NCI-H446 treated with DMSO at 0.1 percent for 48 hours (cell line): Measurements from ENCODE around the gene EVI5L.

Source experiments
- DNase-seq: peaks from one replicate; lab custom pipeline; 2025; lab: John Stamatoyannopoulos, UW

The EVI5L gene

DNA sequence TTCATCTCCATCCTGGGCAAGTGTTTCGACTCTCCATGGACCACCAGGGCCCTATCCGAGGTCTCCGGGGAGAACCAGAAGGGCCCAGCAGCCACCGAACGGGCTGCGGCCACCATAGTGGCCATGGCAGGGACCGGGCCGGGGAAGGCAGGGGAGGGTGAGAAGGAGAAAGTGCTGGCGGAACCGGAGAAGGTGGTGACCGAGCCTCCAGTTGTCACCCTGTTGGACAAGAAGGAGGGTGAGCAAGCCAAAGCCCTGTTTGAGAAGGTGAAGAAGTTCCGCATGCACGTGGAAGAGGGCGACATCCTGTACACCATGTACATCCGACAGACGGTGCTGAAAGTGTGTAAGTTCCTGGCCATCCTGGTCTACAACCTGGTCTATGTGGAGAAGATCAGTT, 68.9 kb downstream of the EVI5L start:
- DNase-seq: no peak

DNA sequence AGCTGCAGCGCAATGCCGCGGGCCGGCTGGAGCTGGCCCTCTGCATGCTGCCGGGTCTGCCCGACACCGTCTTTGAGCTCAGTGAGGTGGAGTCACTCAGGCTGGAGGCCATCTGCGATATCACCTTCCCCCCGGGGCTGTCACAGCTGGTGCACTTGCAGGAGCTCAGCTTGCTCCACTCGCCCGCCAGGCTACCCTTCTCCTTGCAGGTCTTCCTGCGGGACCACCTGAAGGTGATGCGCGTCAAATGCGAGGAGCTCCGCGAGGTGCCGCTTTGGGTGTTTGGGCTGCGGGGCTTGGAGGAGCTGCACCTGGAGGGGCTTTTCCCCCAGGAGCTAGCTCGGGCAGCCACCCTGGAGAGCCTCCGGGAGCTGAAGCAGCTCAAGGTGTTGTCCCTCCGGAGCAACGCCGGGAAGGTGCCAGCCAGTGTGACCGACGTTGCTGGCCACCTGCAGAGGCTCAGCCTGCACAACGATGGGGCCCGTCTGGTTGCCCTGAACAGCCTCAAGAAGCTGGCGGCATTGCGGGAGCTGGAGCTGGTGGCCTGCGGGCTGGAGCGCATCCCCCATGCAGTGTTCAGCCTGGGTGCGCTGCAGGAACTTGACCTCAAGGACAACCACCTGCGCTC, 69.8 kb downstream of the EVI5L start:
- DNase-seq: no peak

DNA sequence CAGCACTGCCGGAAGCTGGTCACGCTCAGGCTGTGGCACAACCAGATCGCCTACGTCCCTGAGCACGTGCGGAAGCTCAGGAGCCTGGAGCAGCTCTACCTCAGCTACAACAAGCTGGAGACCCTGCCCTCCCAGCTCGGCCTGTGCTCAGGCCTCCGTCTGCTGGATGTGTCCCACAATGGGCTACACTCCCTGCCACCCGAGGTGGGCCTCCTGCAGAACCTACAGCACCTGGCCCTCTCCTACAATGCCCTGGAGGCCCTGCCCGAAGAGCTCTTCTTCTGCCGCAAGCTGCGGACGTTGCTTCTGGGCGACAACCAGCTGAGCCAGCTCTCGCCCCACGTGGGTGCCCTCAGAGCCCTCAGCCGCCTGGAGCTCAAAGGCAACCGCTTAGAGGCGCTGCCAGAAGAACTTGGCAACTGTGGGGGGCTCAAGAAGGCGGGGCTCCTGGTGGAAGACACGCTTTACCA, 70.4 kb downstream of the EVI5L start:
- DNase-seq: no peak

DNA sequence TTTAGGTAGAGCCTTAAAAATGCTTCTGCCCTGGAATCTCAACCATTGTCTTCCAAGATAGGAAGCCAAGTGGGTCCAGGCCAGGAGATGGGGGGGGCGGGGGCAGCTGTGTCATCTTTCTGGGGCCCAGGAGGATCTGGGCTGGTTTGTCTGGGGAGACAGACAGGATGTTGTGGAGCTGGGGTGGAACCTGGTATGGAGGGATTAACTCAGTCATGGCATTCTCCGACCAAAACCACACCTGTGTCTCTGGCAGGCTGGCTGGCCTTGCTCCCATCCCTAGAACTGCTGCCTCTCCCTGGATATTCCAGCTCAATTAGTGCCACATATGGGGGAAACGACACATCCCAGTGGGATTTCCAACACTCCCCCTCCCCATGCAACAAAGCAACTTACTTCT, 70.9 kb downstream of the EVI5L start:
- DNase-seq: no peak

DNA sequence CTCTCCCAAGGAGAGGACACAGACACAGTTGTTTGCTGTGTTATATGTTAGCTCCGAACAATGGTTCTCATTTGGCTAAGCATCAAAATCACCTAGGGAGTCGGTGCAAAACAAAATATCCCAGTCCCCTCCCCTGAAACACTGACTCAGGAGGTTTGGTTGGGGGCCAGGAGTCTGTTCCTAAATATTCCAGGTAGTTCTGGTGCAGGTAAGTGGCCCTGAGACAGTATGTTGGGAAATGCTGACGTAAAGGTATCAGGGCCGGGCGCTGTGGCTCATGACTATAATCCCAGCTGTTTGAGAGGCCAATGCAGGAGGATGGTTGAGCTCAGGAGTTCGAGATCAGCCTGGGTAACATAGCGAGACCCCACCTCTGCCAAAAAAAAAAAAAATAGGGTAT, 71.3 kb downstream of the EVI5L start:
- no peak for DNase-seq

DNA sequence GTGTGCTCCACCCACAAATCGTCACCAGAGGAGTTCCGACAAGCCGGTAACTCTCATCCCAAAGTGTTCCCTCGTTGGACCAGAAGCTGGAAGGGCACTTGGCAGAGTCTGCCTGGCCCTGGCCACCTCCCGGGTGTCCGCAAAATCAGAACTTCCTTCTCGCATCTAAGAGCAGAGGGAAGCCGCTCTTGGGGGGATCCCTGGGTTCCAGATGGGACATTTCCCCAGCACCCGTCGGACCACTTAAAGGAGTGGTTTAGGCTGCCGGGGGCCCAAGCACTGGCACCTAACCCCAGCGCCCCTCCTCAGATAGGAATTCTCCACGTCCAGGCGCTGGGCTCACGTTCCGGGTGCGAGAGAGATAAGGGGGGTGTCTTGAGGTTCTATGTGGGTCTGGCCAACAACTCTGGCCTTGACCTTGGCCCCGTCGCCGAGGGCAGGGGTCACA, 72.8 kb downstream of the EVI5L start:
- DNase-seq: no peak

DNA sequence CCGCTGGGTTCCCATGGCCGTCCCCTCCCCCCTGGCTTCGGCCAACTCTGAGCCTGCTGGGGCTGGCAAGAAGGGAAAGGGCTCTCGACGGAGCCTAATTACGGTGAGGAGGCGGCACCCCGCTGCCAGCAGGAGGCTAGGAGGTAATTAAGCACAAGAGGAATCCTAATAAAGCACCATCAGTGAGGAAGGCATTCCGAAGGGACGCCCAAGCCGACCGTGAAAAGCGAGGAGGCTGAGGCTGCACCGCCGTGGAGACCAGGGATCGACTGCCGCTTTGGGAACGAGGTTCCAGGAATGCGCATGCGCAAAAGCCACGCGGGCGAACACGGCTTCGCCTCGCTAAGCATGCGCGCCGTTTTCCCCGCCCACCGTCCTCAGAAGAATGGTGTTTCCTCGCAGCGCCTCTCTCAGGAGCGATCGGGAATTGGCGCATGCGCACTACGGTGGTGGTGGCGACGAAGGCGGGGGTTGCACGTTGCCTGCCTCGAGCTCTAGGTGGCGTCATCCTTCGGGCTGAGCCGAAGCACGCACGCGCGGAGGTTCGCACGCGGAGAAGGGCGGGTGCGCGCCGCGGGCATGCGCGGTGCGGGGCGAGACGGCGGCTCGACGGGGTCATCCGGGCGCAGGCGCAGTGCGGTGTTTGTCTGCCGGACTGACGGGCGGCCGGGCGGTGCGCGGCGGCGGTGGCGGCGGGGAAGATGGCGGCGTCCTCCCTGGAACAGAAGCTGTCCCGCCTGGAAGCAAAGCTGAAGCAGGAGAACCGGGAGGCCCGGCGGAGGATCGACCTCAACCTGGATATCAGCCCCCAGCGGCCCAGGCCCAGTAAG, 73.4 kb downstream of the EVI5L start, which contains the start of gene MAP2K7:
TSS of gene MAP2K7 (plus strand) at position 634 of the 830 bp plus-strand sequence. CDS start at position 702, 68 bp downstream.
- peak; percentile 98 for DNase-seq

DNA sequence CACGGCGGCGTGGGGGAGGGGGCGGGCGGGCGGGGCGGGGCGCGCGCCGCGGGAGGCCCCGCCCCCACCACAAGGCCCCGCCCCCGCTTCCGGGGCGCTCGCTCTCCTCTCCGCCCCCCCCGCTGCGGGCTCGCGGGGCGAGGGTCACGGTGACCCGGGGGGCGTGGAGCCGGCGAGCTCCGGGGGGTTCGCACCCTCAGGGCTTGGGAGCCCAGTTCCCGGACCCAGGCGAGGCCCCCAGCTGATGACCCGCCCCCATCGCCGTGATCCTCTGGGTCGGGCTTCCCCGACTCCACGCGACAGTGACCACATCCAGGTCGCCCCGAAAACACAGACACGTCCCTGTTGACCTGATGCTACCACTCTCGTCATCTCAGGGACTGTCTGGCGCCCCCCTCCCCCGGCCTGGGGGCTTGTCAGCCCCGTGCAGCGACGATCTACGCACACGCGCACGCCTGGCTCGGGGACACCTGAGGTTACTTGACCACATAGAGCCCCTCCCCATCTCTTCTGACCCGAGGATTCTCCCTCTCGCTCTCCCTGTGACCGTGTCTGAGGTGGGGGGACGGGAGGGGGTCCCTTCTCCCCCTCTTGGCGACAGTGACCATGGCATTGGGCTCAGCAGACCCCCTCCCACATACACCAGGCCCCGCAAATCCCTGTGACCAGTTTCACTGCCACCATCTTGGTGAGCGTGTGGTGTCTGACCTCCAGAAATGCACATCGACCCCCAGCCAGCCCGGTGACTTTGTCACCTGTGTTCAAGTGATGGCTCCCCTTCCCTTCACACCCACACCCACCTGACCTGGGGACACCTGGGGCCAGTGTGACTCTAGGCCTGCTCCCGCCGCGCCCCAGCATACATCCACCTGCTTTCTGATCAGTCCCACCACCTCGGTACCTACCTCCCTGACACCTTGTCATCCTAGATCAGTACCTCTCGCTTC, 74.3 kb downstream of the EVI5L start:
- DNase-seq: no peak

DNA sequence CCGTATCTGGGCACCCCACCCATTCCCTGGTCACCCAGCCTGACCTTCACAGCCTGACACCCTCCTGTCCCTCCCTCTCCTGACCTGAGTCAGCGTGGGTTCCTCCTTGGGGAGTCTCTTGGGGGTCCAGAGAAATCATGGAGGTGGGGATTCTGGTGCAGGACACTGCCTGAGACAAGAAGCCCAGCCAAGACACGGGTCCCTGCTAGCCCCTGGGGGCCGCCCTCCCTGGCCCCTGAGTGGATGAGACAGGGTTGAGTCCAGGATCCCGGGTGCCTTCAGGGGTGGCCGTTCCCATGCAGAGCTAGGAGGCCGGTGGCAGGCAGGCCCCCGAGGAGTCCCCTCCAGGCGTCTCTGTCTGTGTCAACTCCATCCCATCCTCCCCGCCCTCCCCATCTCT, 75.2 kb downstream of the EVI5L start:
- DNase-seq: no peak

DNA sequence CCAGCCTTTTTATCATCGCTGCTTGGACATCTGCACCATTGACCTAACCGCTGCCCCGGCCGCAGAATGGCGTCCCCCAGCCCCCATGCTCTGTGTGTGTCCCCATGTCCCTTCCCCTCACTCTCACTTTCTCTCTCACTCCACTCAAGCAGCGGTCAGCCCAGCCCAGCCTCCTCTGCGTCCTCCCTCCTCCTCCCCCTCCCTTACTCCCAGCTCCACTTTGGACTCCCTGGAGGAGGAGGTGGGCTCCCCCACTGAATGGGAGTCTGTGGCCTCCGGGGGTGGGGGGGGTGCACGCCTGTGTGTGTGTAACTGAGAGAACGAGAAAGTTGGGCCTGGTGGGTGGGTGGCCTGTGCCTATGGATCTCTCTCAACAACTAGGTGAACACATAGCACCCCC, 75.8 kb downstream of the EVI5L start:
- DNase-seq: no peak

DNA sequence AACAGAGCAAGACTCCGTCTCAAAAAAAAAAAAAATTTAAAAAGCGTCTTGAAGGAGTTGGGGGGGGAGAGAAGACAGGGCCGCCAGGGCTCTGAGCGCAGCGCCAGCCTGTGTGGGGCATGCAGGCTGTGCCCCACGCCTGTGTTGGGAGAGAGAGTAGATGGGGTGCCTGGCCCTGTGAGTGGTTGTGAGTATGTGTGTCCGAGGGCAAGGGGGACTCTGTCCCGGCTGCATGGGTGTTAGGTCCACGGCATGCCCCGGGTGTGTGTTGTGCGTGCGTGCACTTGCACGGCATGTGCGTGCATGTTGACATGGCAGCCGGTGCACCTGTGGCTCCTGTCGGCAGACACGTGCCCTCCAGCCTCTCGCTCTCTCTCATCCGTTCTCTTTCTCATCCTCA, 77.1 kb downstream of the EVI5L start:
- DNase-seq: no peak

DNA sequence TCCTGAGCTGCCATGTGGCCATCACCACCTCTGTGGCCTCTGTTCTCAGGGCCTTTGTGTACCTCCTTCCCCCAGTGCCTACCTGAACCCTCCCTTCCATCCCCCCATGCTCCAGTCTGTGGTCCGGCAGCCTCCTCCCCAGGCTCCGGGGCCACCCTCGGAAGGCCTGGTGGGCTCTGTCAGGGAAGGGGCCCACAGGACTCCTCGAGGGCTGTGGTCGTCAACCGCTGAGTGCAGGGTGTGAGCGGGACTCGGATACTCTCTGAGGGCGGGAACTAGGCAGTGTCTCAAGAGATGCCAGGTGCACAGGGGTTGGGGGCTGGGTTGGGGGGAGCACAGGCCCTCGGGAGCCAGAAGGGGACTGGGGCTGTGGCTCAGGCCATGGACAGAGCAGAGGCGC, 77.5 kb downstream of the EVI5L start:
- no peak for DNase-seq

DNA sequence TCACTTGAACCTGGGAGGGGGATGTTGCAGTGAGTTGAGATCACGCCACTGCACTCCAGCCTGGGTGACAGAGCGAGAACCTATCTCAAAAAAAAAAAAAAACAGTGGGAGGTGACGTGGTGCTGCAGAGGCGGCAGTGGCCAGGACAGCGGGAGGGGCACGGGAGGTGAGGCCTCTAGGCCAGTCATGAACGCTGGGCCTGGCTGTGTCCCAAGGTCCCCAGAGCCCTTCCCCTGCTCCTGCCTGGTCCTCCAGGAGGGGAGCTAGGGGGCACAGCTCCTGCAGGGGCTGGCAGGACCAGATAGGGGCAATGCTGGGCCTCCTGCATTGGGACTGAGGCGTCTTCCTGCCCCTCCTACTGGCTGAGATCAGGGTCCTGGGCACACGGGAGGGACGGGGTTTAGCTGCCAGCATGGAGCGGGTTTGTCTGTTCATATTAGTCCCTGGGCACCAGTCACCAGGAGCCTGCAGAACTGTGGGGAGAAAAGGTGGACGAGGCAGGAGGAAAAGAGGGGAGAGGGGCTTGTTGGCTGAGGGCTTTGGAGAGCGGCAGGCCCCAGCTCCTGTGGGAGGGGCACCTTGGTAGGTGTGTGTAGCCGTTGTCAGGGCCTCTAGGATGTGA, 78.2 kb downstream of the EVI5L start:
- DNase-seq: no peak

DNA sequence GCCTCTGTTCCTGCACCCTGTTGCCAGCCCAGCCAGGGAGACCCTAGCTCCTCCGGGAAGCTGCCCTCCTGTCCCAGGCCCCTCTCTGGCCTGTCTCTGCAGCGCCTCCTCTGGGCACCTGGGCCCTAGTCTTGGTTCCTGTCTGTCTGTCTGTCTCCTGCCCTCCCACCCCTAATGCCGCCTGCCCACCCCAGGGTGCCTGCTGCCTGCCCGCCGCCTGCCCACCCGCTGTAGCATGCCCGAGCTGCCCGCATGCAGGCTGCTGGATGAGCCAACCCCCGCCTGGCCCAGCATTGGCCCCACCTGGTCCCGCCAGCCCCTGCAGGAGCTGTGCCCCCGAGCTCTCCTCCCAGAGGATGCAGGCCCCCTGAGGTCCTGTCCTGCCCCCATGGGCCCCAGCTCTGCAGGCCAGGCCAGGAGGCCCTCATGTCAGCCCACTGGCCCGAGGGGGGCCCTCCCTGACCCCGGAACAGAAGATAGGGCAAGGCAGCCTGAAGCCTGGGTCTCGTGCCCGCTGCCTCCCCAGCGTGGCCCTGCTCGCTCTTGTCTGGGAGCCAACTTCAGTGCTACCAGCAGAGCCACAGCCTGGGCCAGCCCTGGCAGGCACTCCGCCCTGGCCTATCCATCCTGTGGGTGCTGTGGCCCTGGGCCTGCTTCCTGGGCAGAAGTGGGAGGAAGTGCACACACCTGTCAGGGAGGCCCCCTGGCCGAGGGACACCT, 78.9 kb downstream of the EVI5L start:
- DNase-seq: no peak

DNA sequence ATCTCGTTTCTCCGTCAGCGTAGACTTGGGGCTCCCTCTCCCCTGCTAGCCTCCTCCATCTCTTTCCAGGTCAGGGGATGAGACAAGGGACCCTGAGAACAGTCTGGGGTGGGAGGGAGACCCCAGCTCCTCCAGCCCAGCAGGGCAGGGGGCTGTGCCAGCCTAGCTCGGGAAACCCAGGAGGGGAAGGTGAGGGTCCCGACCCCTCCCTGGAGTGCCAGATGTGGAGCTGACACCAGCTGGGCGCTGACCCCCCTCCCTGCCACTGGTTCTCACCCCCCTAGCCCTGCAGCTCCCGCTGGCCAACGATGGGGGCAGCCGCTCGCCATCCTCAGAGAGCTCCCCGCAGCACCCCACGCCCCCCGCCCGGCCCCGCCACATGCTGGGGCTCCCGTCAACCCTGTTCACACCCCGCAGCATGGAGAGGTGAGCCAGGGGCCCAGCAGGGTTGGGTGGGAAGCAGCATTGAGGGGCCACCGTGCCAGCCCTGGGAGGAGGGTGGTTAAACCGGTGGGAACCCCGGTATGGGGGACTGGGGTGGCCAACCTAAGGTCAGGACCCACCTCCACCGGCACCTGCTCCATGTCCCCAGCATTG, 79.6 kb downstream of the EVI5L start:
- no peak for DNase-seq

DNA sequence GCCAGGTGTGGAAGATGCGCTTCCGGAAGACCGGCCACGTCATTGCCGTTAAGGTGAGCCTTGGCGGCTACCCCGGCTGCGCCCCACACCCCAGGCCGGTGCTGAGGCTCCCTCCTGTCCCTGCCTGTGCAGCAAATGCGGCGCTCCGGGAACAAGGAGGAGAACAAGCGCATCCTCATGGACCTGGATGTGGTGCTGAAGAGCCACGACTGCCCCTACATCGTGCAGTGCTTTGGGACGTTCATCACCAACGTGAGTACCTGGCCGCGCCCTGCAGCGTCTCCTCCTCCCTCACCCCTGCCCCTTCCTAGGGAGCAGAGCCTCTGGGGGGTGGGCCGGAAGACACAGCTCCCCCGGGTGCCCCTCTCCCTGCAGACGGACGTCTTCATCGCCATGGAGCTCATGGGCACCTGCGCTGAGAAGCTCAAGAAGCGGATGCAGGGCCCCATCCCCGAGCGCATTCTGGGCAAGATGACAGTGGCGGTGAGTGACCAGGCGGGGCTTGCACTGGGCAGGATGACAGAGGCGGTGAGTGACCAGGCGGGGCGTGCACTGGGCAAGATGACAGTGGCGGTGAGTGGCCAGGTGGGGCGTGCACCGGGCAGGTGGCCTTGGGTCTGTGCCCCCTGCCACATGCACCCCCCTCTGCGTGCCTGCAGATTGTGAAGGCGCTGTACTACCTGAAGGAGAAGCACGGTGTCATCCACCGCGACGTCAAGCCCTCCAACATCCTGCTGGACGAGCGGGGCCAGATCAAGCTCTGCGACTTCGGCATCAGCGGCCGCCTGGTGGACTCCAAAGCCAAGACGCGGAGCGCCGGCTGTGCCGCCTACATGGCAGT, 80.5 kb downstream of the EVI5L start:
- DNase-seq: no peak

DNA sequence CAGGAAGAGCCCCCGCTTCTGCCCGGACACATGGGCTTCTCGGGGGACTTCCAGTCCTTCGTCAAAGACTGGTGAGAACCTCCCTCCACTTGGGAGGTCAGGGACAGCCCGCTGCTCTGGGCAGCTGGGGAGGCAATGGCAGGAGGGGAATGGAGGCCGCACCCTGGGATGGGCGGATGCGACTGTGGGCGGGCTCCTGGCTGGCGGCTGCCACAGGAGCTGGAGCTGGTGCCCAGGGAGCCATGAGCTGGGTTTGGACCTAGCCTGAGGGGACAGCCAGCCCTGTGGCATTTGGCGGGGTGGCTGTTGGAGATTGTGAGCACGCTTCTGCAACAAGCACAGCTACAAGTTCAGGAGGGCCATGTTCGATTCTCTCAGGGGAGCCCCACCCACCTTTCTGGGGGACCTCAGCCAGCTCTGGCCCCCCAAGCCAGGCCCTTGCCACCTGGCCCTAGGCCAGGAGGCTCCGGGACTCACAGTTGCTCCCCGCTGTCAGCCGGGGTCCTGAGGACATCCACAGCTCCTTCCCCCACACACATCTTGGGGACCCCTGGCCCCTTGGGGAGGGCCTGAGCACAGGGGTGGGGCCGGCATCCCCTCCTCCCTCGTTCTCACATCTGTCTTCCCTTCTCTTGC, 81.6 kb downstream of the EVI5L start:
- no peak for DNase-seq

DNA sequence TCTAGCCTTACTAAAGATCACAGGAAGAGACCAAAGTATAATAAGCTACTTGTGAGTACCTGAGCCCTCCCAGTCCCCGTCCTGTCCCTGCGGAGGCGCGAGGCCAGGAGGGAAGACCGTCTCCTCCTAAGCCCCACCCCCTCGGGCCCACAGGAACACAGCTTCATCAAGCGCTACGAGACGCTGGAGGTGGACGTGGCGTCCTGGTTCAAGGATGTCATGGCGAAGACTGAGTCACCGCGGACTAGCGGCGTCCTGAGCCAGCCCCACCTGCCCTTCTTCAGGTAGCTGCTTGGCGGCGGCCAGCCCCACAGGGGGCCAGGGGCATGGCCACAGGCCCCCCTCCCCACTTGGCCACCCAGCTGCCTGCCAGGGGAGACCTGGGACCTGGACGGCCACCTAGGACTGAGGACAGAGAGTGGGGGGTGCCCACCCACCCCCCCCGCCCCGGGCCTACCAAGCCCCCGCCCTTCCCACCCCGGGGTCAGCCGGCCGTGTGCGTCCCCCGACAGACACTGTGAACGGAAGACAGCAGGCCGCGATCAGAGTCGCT, 82.2 kb downstream of the EVI5L start:
- DNase-seq: no peak
